Measurements from ENCODE around the gene PRTG.

- TF ChIP-seq CREB1 (CRISPR knock-in tag; IDR thresholded peaks at IDR 0.05; ENCODE audit: low read depth) (no peak), EZH2 (IDR thresholded peaks at IDR 0.05; ENCODE audit: low read depth, unreplicated experiment) (no peak), POLR2AphosphoS5 (IDR thresholded peaks at IDR 0.05; ENCODE audit: low read depth) (no peak), REST (IDR thresholded peaks at IDR 0.05; ENCODE audit: unreplicated experiment) (no peak), EZH2phosphoT487 (IDR thresholded peaks at IDR 0.05; ENCODE audit: unreplicated experiment) (no peak), ETS1 (IDR thresholded peaks at IDR 0.05) (no peak), JUNB (IDR thresholded peaks at IDR 0.05; ENCODE audit: unreplicated experiment) (no peak), NANOG (IDR thresholded peaks at IDR 0.05; ENCODE audit: borderline replicate concordance) (no peak), ZNF331 (CRISPR knock-in tag; IDR thresholded peaks at IDR 0.05; ENCODE audit: low read depth) (no peak), STAT1 (IDR thresholded peaks at IDR 0.05; ENCODE audit: unreplicated experiment) (no peak)
- TF ChIP-seq, protein P1, sequence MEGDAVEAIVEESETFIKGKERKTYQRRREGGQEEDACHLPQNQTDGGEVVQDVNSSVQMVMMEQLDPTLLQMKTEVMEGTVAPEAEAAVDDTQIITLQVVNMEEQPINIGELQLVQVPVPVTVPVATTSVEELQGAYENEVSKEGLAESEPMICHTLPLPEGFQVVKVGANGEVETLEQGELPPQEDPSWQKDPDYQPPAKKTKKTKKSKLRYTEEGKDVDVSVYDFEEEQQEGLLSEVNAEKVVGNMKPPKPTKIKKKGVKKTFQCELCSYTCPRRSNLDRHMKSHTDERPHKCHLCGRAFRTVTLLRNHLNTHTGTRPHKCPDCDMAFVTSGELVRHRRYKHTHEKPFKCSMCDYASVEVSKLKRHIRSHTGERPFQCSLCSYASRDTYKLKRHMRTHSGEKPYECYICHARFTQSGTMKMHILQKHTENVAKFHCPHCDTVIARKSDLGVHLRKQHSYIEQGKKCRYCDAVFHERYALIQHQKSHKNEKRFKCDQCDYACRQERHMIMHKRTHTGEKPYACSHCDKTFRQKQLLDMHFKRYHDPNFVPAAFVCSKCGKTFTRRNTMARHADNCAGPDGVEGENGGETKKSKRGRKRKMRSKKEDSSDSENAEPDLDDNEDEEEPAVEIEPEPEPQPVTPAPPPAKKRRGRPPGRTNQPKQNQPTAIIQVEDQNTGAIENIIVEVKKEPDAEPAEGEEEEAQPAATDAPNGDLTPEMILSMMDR (conservative IDR thresholded peaks at IDR 0.05; ENCODE audit: low read depth in 2 of 2) = no peak
Observed at GRCh38 chr15:55652359-55652758, 90.6 kb downstream of the PRTG start.

Data from GM23338 (cell line).